H1 (cell line): ENCODE data around the gene PPP1R9A. TPM values are rescaled to one million over a fixed set of nuclear protein-coding genes. Genes with fewer than 3 reads are reported as not detected.

Experiments used
- CBX8 ChIP-seq: fragments of 300-800, 300-1000 bp; sonication (generic); IDR thresholded peaks from 2 replicates; pipeline ENCODE4 v1.7.1; 2016; ENCODE audit warnings: low read depth, low read length, borderline replicate concordance
- CTBP2 ChIP-seq: IDR thresholded peaks from 2 replicates; pipeline ENCODE4 v1.7.0; 2011; ENCODE audit warnings: borderline replicate concordance, mild to moderate bottlenecking, moderate library complexity, mixed read lengths, low read length; ENCODE audit not compliant: insufficient read depth, insufficient read length
- JUND ChIP-seq: IDR thresholded peaks from 2 replicates; pipeline ENCODE4 v1.6.1; 2011; ENCODE audit warnings: mild to moderate bottlenecking, improper control_type of control experiment, low read length
- MAFK ChIP-seq: IDR thresholded peaks from 2 replicates; pipeline ENCODE4 v1.6.1; 2012; ENCODE audit warnings: low read depth, mild to moderate bottlenecking, improper control_type of control experiment, low read length
- SIN3A ChIP-seq, 2 experiments: IDR thresholded peaks in 1 of 2; conservative IDR thresholded peaks in 1 of 2; 2 replicates each; pipeline ENCODE4 v1.6.1; 2011 to 2012; ENCODE audit warnings: low read length in 2 of 2, improper control_type of control experiment in 1 of 2, low read depth in 1 of 2, mild to moderate bottlenecking in 1 of 2
- polyA plus RNA-seq, 7 experiments: library from polyadenylated mRNA; depleted of rRNA in 3 of 7; stranded (reverse) in 5 of 7; unstranded in 2 of 7; fragments of >200 nt in 5 of 7; fragments of 200-250 nt in 2 of 7; gene quantifications; 1 replicate in 5 of 7; 2 replicates in 1 of 7; 4 replicates in 1 of 7; pipeline versions ENCODE4 v1.2.1 to v1.2.3, GENCODE V29; 2011 to 2013; ENCODE audit warnings: missing spikeins in 2 of 7, mixed read lengths in 2 of 7
- total RNA-seq: library from RNA; stranded (reverse); fragmentation: NEBNext Ultra II Directional; extraction: Animal tissue kit (Norgen Biotek cat#: 25700); gene quantifications from 2 replicates; pipeline ENCODE4 v1.2.1, GENCODE V29; 2021

The PPP1R9A gene
- total and polyA plus RNA-seq, 2 of the 8 experiments (the other 6 are each of a cell fraction or from before 2014, with no cell fraction given), result 3.0 to 20.3 TPM

GRCh38 chr7:95327356-95327755 lies 420.0 kb downstream of the PPP1R9A start (continued):
- TF ChIP-seq CTBP2 (no peak), MAFK (no peak), SIN3A (conservative IDR thresholded peaks at IDR 0.05 in 1 of 2, IDR thresholded peaks at IDR 0.05 in 1 of 2; ENCODE audit: low read depth in 1 of 2, low read length in 2 of 2) (no peak), CBX8 (no peak), JUND (no peak)
